GM23338 (cell line): Measurements from ENCODE around the gene CTNND2. TPM values are rescaled to one million over a fixed set of nuclear protein-coding genes. Genes with fewer than 3 reads are reported as not detected.

Experiments
- ATAC-seq: fragments of 200-7000 bp; cut with Tn5 transposase; 3 replicates; pipeline ENCODE4 v1.9.1; 2020
- DNase-seq: peaks from one replicate; pipeline ENCODE4 v3.0.0-alpha.2; 2015; ENCODE audit warnings: low spot score
- H2AFZ ChIP-seq: fragments of 200-600 bp; sonication (generic); 2 replicates; pipeline ENCODE4 v1.8.0; 2016; ENCODE audit warnings: antibody characterized with exemption, mild to moderate bottlenecking, moderate library complexity
- H3F3A ChIP-seq: fragments of 200-600 bp; sonication (generic); replicated peaks from 2 replicates; pipeline ENCODE4 v1.8.0; 2017; ENCODE audit warnings: antibody characterized with exemption, mixed run types, low read depth
- H3K27ac ChIP-seq: fragments of 200-600 bp; sonication (generic); 2 replicates; pipeline ENCODE4 v1.6.1; 2016; ENCODE audit warnings: low read depth
- H3K27me3 ChIP-seq: fragments of 200-600 bp; sonication (generic); 2 replicates; pipeline ENCODE4 v1.8.0; 2016; ENCODE audit warnings: mild to moderate bottlenecking, mixed run types, moderate library complexity; ENCODE audit not compliant: insufficient read depth
- H3K36me3 ChIP-seq: fragments of 200-600 bp; sonication (generic); 2 replicates; pipeline ENCODE4 v1.8.0; 2016; ENCODE audit warnings: mild to moderate bottlenecking; ENCODE audit not compliant: insufficient read depth
- H3K4me1 ChIP-seq: fragments of 200-600 bp; sonication (generic); 2 replicates; pipeline ENCODE4 v1.8.0; 2016; ENCODE audit warnings: mild to moderate bottlenecking, moderate library complexity; ENCODE audit not compliant: insufficient read depth
- H3K4me2 ChIP-seq: fragments of 200-600 bp; sonication (generic); 2 replicates; pipeline ENCODE4 v1.7.1; 2017; ENCODE audit warnings: mixed run types
- H3K4me3 ChIP-seq: fragments of 200-600 bp; sonication (generic); 2 replicates; pipeline ENCODE4 v1.6.1; 2016; ENCODE audit warnings: mixed run types
- H3K79me2 ChIP-seq: fragments of 200-600 bp; sonication (generic); replicated peaks from 2 replicates; pipeline ENCODE4 v1.8.0; 2017; ENCODE audit warnings: mild to moderate bottlenecking; ENCODE audit not compliant: insufficient read depth
- H3K9me2 ChIP-seq: fragments of 200-600 bp; sonication (generic); 2 replicates; pipeline ENCODE4 v1.8.0; 2017; ENCODE audit not compliant: insufficient read depth
- H4K20me1 ChIP-seq: fragments of 200-600 bp; sonication (generic); replicated peaks from 2 replicates; pipeline ENCODE4 v1.8.0; 2017; ENCODE audit warnings: mild to moderate bottlenecking; ENCODE audit not compliant: insufficient read depth
- H3K27ac Mint-ChIP-seq: 2 replicates; pipeline ENCODE4 v1.8.0; 2020; ENCODE audit warnings: inconsistent platforms, mild to moderate bottlenecking, moderate library complexity, mixed read lengths
- H3K27me3 Mint-ChIP-seq: 3 replicates; pipeline ENCODE4 v1.8.0; 2022; ENCODE audit warnings: low read depth, mild to moderate bottlenecking, moderate library complexity, mixed read lengths, inconsistent platforms; ENCODE audit not compliant: insufficient read depth, poor library complexity
- H3K36me3 Mint-ChIP-seq: 3 replicates; pipeline ENCODE4 v1.8.0; 2021; ENCODE audit warnings: low read depth, mild to moderate bottlenecking, inconsistent platforms, moderate library complexity, mixed read lengths
- H3K4me1 Mint-ChIP-seq: 3 replicates; pipeline ENCODE4 v1.8.0; 2020; ENCODE audit warnings: mild to moderate bottlenecking, inconsistent platforms, mixed read lengths
- H3K4me3 Mint-ChIP-seq: 3 replicates; pipeline ENCODE4 v1.8.0; 2021; ENCODE audit warnings: moderate library complexity, mild to moderate bottlenecking, inconsistent platforms, mixed read lengths
- H3K9me3 Mint-ChIP-seq: 3 replicates; pipeline ENCODE4 v1.8.0; 2020; ENCODE audit warnings: moderate library complexity, mild to moderate bottlenecking, inconsistent platforms, mixed read lengths
- CREB1 ChIP-seq: fragments of 250-450 bp; sonication (Bioruptor Pico); IDR thresholded peaks from 2 replicates; pipeline ENCODE4 v1.5.0; 2020; ENCODE audit warnings: low read depth, mild to moderate bottlenecking, moderate library complexity
- CTCF ChIP-seq, 2 experiments: fragments of 200-600 bp in 1 of 2; sonication (generic) in 1 of 2; conservative IDR thresholded peaks; 2 replicates each; pipeline versions ENCODE4 v1.5.1 to v1.6.1; 2016 to 2017; ENCODE audit warnings: antibody characterized with exemption in 2 of 2, low read depth in 2 of 2, mild to moderate bottlenecking in 2 of 2, moderate library complexity in 1 of 2
- EZH2 ChIP-seq: fragments of 200-600 bp; sonication (generic); IDR thresholded peaks from one replicate; pipeline ENCODE4 v1.8.0; 2017; ENCODE audit warnings: antibody characterized with exemption, mild to moderate bottlenecking, low read depth; ENCODE audit not compliant: unreplicated experiment
- EZH2phosphoT487 ChIP-seq: fragments of 200-600 bp; sonication (generic); IDR thresholded peaks from one replicate; pipeline ENCODE4 v1.8.1; 2018; ENCODE audit warnings: antibody characterized with exemption; ENCODE audit not compliant: unreplicated experiment
- JUNB ChIP-seq: IDR thresholded peaks from one replicate; pipeline ENCODE4 v1.6.1; 2016; ENCODE audit warnings: antibody characterized with exemption; ENCODE audit not compliant: unreplicated experiment
- NANOG ChIP-seq: IDR thresholded peaks from 2 replicates; pipeline ENCODE4 v1.6.1; 2016; ENCODE audit warnings: antibody characterized with exemption, borderline replicate concordance
- POLR2AphosphoS5 ChIP-seq: IDR thresholded peaks from 2 replicates; pipeline ENCODE4 v1.6.1; 2016; ENCODE audit warnings: antibody characterized with exemption, low read depth
- REST ChIP-seq: IDR thresholded peaks from one replicate; pipeline ENCODE4 v1.6.1; 2018; ENCODE audit warnings: antibody characterized with exemption; ENCODE audit not compliant: unreplicated experiment
- ZNF114 ChIP-seq: fragments of 250-450 bp; sonication (Bioruptor Pico); IDR thresholded peaks from 2 replicates; pipeline ENCODE4 v1.5.0; 2020; ENCODE audit warnings: mild to moderate bottlenecking, moderate library complexity
- ZNF462 ChIP-seq: fragments of 250-450 bp; sonication (Bioruptor Pico); IDR thresholded peaks from 2 replicates; pipeline ENCODE4 v1.5.0; 2020; ENCODE audit warnings: mild to moderate bottlenecking, moderate library complexity
- polyA plus RNA-seq: library from polyadenylated mRNA; unstranded; fragments of >200 nt; fragmentation: Nextera tagmentation; extraction: Ambion mirVana; gene quantifications from 2 replicates; pipeline ENCODE4 v1.2.1, GENCODE V29; 2016
- total RNA-seq: library from RNA; depleted of rRNA; stranded (reverse); fragments of >200 nt; shearing (Covaris generic); gene quantifications from 2 replicates; pipeline ENCODE4 v1.2.3, GENCODE V29; 2014

The CTNND2 gene
- total and polyA plus RNA-seq, 2 experiments from 2014 or later, result 5.1 to 7.0 TPM

GRCh38 chr5:11273180-11273903, 630.9 kb downstream of the CTNND2 start:
- Mint-ChIP-seq H3K4me1 (no peaks in the 10 kb centered on the region), H3K27ac (no peak overlapping the region), H3K4me3 (no peak overlapping the region), H3K9me3 (no peaks in the 10 kb centered on the region), H3K36me3 (no peaks in the 10 kb centered on the region), H3K27me3 (no peaks in the 10 kb centered on the region)
- Histone ChIP-seq H3K27ac (no peak overlapping the region), H3K9me2 (no peaks in the 10 kb centered on the region), H3K4me2 (no peak overlapping the region), H3K79me2 (no peaks in the 10 kb centered on the region), H3K4me3 (no peak overlapping the region), H3K36me3 (no peaks in the 10 kb centered on the region), H2AFZ (no peak overlapping the region), H4K20me1 (no peaks in the 10 kb centered on the region; the same call in 1 of the 2 replicates), H3F3A (no peaks in the 10 kb centered on the region), H3K27me3 (no peaks in the 10 kb centered on the region), H3K4me1 (no peaks in the 10 kb centered on the region)
- ATAC-seq, result no peak
- no peak for TF ChIP-seq EZH2
- TF ChIP-seq CREB1 (CRISPR knock-in tag), result no peak
- TF ChIP-seq POLR2AphosphoS5, result no peak
- no peak for TF ChIP-seq ZNF462 (CRISPR knock-in tag)
- no peak for TF ChIP-seq NANOG
- no peak for TF ChIP-seq JUNB
- DNase-seq, result no peak

- TF ChIP-seq REST (no peak), ZNF114 (CRISPR knock-in tag) (no peak), EZH2 (no peak), POLR2AphosphoS5 (no peak), EZH2phosphoT487 (no peak), CTCF (conservative IDR thresholded peaks at IDR 0.05; ENCODE audit: low read depth in 2 of 2) (no peak)
- no peak overlapping the region for H3K27ac Mint-ChIP-seq
Measured at GRCh38 chr5:11269515-11269914, 634.7 kb downstream of the CTNND2 start.

More at GRCh38 chr5:11269515-11269914, 634.7 kb downstream of the CTNND2 start:
- H3K79me2 ChIP-seq, result no peaks in the 10 kb centered on the region
- no peak overlapping the region for H2AFZ ChIP-seq
- no peaks in the 10 kb centered on the region for H3K9me2 ChIP-seq
- H3F3A ChIP-seq, result no peaks in the 10 kb centered on the region
- DNase-seq (no peak), ATAC-seq (no peak)
- H3K36me3 Mint-ChIP-seq, result no peaks in the 10 kb centered on the region
- no peaks in the 10 kb centered on the region for H3K4me1 ChIP-seq
- no peak overlapping the region for H3K4me2 ChIP-seq
- H3K27ac ChIP-seq, result no peak overlapping the region
- H3K4me3 ChIP-seq, result no peak overlapping the region
- no peaks in the 10 kb centered on the region for H3K4me1 Mint-ChIP-seq
- H3K27me3 Mint-ChIP-seq, result peaks cover 6% of the 10 kb centered on the region
- no peaks in the 10 kb centered on the region for H3K9me3 Mint-ChIP-seq
- H4K20me1 ChIP-seq, result no peaks in the 10 kb centered on the region
- H3K36me3 ChIP-seq, result no peaks in the 10 kb centered on the region
- no peaks in the 10 kb centered on the region for H3K27me3 ChIP-seq
- no peak overlapping the region for H3K4me3 Mint-ChIP-seq
